RWPE2 (cell line): ENCODE data around the gene CTXND1.
A peak's percentile ranks its signal among the peaks of the same experiment; 100 is the strongest.

ENCODE experiments used
- ATAC-seq: fragments of 200-7000 bp; cut with Tn5 transposase; 3 replicates; pipeline ENCODE4 v1.9.1; 2021; ENCODE audit warnings: low read depth
- DNase-seq: peaks from one replicate; pipeline ENCODE4 v3.0.0-alpha.2; 2020; ENCODE audit warnings: low spot score
- H3K27ac ChIP-seq: fragments of 450-650 bp; 2 replicates; pipeline ENCODE4 v1.5.1; 2017; ENCODE audit warnings: mild to moderate bottlenecking; ENCODE audit not compliant: poor library complexity, severe bottlenecking
- H3K27me3 ChIP-seq: fragments of 250-450 bp; sonication (Bioruptor Pico); 2 replicates; pipeline ENCODE4 v1.5.1; 2021; ENCODE audit warnings: mild to moderate bottlenecking, moderate library complexity; ENCODE audit not compliant: insufficient read depth, poor library complexity, severe bottlenecking
- H3K36me3 ChIP-seq: fragments of 250-450 bp; sonication (Bioruptor Pico); 2 replicates; pipeline ENCODE4 v1.5.1; 2020; ENCODE audit warnings: low read depth, mild to moderate bottlenecking, moderate library complexity
- H3K4me1 ChIP-seq: fragments of 250-450 bp; sonication (Bioruptor Pico); 2 replicates; pipeline ENCODE4 v1.5.1; 2021; ENCODE audit warnings: mild to moderate bottlenecking, moderate library complexity; ENCODE audit not compliant: insufficient read depth, poor library complexity, severe bottlenecking
- H3K4me3 ChIP-seq: fragments of 250-450 bp; sonication (Bioruptor Pico); 2 replicates; pipeline ENCODE4 v1.5.1; 2021; ENCODE audit warnings: mild to moderate bottlenecking, moderate library complexity; ENCODE audit not compliant: severe bottlenecking
- H3K9me3 ChIP-seq: fragments of 250-450 bp; sonication (Bioruptor Pico); 2 replicates; pipeline ENCODE4 v1.5.1; 2021; ENCODE audit warnings: mild to moderate bottlenecking, moderate library complexity; ENCODE audit not compliant: severe bottlenecking
- TF ChIP-seq, protein P1 (sequence below): fragments of 450-650 bp; IDR thresholded peaks from one replicate; pipeline ENCODE4 v1.5.1; 2017; ENCODE audit warnings: mild to moderate bottlenecking, moderate library complexity; ENCODE audit not compliant: poor library complexity, severe bottlenecking

CTXND1 gene

DNA sequence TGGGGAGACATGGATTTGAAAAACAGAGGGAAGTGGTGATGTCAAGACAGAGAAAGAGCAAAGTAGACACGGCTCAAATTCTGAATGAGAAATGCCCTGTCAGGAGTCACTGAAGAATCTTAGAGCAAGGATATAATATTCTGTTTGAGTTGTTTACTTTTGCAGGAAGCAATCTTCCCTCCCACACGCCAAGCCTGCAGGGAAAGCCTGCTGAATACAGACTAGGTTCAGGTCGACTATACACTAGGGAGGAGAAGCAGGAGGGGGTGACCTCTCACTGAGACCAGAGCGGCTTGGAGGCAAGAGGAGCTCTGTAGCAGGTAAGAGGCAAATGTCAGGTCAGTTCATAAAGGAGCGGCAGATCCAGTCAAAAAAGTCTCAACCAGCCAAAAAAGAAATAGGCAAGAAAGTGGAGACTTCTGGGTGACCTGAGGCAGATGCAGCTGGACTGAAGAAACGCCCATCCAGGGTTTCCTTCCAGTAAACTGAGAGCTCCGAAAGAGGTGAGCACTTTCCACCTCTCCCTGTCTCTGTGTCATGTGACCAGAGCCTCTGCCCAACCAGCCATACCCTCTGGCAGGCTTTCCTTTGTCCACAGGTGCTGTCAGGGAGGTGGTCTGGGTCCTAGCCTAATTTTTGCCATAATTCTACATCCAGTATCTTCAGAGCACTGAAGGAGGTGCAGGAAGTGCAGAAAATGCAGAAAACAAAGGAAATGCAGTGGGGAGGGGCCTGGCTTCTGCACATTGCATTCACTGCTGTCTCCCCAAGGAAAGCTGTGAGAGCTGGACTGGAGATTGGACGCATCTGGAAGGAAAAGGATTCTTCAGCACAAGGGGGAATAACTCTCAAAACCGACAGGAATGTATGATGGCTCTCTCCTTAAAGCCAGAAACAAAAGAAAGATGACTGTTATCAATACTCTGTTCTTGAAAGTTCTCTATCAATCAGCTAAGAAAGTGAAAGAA is 37.8 kb upstream of the CTXND1 start:
- H3K27ac ChIP-seq: no peak overlapping the region
- no peaks in the 10 kb centered on the region for H3K4me1 ChIP-seq
- no peak overlapping the region for H3K4me3 ChIP-seq
- TF ChIP-seq, protein P1, sequence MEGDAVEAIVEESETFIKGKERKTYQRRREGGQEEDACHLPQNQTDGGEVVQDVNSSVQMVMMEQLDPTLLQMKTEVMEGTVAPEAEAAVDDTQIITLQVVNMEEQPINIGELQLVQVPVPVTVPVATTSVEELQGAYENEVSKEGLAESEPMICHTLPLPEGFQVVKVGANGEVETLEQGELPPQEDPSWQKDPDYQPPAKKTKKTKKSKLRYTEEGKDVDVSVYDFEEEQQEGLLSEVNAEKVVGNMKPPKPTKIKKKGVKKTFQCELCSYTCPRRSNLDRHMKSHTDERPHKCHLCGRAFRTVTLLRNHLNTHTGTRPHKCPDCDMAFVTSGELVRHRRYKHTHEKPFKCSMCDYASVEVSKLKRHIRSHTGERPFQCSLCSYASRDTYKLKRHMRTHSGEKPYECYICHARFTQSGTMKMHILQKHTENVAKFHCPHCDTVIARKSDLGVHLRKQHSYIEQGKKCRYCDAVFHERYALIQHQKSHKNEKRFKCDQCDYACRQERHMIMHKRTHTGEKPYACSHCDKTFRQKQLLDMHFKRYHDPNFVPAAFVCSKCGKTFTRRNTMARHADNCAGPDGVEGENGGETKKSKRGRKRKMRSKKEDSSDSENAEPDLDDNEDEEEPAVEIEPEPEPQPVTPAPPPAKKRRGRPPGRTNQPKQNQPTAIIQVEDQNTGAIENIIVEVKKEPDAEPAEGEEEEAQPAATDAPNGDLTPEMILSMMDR: no peak
- no peaks in the 10 kb centered on the region for H3K9me3 ChIP-seq
- no peaks in the 10 kb centered on the region for H3K27me3 ChIP-seq
- ATAC-seq (0 out of 3 replicates have a peak, but pooled peaks have one; percentile 18), DNase-seq (no peak)
- H3K36me3 ChIP-seq: no peaks in the 10 kb centered on the region

DNA sequence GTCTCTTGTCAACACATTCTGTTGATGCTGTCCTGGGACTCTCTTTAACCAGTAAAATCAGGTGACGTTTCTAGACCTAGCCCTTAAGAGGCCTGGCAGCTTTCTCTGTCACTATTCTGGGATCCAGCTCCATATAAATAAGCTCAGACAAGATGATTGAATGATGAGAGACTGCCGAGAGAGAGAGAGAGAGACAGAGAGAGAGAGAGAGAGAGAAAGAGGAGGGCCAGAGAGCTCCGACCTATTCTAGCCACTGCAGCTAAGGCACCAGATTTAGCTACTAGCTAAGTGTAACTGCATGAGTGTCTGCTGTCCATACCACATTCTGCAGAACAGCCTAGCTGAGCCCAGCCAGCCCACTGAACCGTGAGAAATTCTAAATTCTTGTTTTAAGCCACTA is 36.1 kb upstream of the CTXND1 start:
- Histone ChIP-seq H3K27me3 (peaks cover 5% of the 10 kb centered on the region), H3K4me3 (no peak overlapping the region), H3K36me3 (no peaks in the 10 kb centered on the region), H3K27ac (no peak overlapping the region), H3K9me3 (no peaks in the 10 kb centered on the region), H3K4me1 (no peaks in the 10 kb centered on the region)
- no peak for ATAC-seq
- TF ChIP-seq, protein P1: no peak
- DNase-seq: no peak

DNA sequence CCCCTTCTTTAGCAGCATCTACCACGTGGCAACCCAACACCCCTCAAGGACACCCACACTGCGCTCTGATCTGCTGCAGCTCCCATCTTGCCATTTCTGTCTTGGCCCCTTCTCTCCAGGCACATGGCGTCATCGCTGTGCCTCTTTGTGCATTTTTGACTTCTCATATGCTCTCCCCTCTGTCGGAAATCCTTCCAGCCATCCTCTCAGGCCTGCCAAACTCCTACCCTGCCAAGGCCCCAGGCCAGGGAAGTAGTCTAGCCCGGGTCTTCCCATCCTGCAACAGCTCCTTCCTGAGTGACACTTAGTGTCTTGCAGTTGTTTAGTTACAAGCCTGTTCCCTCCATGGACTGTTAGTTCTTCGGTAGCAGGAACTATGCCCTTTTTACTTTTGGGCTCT is 34.0 kb upstream of the CTXND1 start:
- TF ChIP-seq, protein P1: no peak
- H3K4me3 ChIP-seq: no peak overlapping the region
- H3K9me3 ChIP-seq: no peaks in the 10 kb centered on the region
- no peaks in the 10 kb centered on the region for H3K4me1 ChIP-seq
- H3K27ac ChIP-seq: no peak overlapping the region
- ATAC-seq (no peak), DNase-seq (no peak)
- peaks cover 5% of the 10 kb centered on the region for H3K27me3 ChIP-seq
- H3K36me3 ChIP-seq: no peaks in the 10 kb centered on the region

DNA sequence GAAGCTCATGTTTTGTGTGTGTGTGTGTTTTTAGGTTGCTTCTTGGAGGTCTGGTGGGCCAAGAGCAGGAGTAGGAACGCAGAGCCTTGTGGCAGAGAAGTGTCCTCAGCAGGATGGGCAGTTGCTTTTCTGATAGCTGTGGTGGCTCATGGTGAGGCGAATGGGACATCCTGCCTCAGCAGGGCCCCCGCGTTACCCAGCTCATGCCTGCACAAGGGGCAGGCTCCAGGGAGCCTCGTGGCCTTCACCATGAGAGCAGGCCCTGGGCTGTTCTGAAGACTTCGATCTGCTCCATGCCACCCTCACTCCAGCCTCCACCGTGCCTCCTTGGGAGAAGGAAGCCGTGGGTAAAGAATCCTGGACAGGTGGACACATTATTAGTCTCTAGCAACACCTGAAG is 33.4 kb upstream of the CTXND1 start:
- TF ChIP-seq, protein P1: no peak
- Histone ChIP-seq H3K4me3 (no peak overlapping the region), H3K4me1 (no peaks in the 10 kb centered on the region), H3K36me3 (no peaks in the 10 kb centered on the region), H3K27me3 (peaks cover 5% of the 10 kb centered on the region), H3K27ac (no peak overlapping the region), H3K9me3 (no peaks in the 10 kb centered on the region)
- ATAC-seq (no peak), DNase-seq (no peak)

DNA sequence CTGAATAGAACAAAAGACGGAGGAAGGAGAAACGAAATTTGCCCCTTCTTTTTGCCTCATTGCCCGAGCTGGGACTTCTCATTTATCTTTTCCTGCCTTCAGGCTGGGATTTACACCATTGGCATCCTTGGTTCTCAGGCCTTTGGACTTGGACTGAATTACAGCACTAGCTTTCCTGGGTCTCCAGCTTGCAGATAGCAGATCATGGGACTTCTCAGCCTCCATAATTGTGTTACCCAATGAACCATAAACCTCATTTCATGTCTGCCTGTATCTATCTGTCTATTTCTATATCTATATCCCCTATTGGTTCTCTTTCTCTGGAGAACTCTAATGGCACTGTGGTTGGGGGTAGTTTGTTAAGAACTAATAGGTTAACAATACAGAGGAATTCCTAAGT is 31.5 kb upstream of the CTXND1 start:
- no peak for DNase-seq
- no peak overlapping the region for H3K27ac ChIP-seq
- no peak for ATAC-seq
- TF ChIP-seq, protein P1: no peak
- H3K9me3 ChIP-seq: no peaks in the 10 kb centered on the region
- H3K4me1 ChIP-seq: no peaks in the 10 kb centered on the region
- peaks cover 5% of the 10 kb centered on the region for H3K27me3 ChIP-seq
- H3K36me3 ChIP-seq: no peaks in the 10 kb centered on the region
- no peak overlapping the region for H3K4me3 ChIP-seq
